GM18867 (cell line): ENCODE results near the gene GSK3B.
"Not testable (repeated sequence)": the region's sequence is repeated elsewhere in the genome, so short reads cannot be mapped to it uniquely, and the experiment has no call there.

Experiments
- ATAC-seq: cut with Tn5 transposase; IDR thresholded peaks from one replicate; pipeline ENCODE4 v1.9.1; 2021; ENCODE audit warnings: mild to moderate bottlenecking, moderate library complexity; ENCODE audit not compliant: unreplicated experiment

The GSK3B gene

DNA sequence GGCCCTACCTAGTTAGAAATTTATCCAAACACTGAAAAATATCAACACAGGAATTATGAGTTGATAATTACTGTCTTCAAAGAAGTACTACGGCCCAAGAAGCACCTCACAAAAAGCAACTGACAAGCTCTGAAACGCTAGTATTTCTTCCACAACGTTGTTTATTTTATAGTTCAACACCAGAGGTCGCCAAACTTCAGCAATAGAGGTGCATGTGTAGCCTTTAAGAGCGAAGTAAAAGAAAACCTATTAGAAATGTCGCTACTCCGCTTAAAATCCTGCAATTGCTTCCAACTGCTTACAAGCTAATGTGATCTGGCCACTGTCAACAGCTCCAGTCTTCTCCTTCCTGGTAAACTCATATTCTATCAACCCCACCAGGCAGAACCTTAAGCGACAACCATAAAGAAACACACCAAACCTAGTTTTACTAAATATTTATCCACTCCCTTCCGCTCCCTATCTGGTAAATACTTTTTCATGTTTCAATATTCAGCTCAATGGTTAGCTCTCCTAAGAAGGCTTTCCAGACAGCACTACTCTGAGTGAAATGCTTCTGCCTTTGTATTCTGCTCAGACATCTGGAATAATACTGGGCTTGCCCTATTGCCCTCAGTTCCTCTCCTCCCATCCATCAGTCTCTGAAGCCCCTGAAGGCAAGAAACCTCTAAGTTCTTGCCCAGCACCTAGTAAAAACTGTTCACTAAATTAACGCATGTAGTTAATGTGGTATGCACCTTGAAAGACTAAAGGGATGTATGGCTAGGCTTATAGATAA, 202.1 kb downstream of the GSK3B start:
- no peak for ATAC-seq

DNA sequence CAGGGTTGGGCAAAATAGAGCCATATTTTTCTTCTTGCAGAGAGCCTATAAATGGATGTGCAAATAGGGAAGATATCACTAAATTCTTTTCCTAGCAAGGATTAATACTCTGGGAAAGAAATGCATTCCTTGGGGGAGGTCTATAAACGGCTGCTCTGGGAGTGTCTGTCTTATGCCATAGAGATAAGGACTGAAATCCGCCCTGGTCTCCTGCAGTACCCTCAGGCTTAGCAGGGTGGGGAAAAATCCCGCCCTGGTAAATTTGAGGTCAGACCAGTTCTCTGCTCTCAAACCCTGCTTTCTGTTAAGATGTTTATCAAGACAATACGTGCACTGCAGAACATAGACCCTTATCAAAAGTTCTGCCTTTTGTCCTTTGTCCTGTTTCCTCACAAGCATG, 205.6 kb downstream of the GSK3B start:
- not testable (repeated sequence) for ATAC-seq

DNA sequence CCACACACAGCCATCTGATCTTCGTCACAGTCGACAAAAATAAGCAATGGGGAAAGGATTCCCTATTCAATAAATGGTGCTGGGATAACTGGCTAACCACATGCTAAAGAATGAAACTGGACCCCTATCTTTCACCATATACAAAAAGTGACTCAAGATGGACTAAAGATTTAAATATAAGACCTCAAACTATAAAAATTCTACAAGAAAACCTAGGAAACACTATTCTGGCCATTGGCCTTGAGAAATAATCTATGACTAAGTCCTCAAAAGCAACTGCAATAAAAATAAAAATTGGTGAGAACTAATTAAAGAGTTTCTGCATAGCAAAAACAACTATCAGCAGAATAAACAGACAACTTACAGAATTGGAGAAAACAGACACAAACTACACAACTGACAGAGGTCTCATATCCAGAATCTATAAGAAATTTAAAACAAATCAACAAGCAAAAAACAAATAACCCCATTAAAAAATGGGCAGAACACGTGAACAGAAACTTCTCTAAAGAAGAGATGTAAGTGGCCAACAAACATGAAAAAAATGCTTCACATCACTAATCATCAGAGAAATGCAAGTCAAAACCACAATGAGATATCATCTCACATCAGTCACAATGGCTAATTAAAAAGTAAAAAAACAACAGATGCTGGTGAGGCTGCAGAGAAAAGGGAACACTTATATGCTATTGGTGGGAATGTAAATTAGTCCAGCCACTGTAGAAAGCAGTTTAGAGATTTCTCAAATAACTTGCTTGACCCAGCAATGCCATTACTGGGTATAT, 208.3 kb downstream of the GSK3B start:
- no peak for ATAC-seq

DNA sequence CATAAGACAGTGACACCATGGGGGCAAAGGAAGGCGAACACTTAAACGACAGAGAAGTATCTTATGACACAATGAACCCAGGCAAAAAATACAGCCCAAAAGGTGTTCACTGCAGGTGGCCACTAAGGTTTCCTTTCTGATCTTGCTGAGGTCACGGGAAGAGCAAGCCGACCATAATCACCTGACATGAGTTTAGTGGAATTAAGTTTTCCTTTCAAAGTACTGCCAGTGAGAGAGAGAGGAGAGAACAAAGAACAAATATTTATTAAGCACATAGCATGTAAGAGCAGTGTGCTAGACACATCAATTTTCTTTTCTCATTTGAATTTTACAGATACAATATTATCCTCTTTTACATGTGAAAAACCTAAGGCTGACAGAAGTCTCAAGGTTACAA, 210.1 kb downstream of the GSK3B start:
- no peak for ATAC-seq

DNA sequence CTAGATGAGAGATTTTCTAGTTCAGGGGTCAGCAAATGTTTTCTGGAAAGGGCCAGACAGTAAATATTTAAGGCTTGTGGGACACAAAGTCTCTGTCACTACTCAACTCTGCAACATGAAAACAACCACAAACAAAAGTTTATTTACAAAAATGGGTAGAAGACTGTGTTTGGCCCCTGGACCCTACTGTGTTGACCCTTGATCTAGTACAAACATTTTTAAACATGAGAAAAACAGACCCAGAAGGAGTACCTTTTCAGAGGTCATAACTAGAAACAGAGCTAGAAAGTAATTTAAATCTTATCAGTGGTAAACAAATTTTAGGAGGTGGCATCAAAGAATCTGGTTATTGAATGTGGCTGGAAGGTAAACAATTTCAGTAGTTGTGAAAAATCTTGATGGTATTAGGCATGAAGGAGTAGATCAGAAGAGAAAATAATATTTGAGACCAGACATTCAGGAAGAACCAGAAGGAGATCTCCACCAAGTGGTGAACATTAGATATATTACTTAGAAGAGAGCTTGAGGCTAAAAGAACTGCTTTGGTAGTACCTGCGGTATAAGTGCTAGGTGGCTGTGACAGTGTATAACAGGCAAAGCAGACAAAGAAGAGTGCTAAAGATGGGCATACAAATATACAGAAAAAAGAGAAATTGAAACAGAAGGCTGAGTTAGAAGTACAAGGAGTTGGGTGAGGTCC, 210.6 kb downstream of the GSK3B start:
- no peak for ATAC-seq

DNA sequence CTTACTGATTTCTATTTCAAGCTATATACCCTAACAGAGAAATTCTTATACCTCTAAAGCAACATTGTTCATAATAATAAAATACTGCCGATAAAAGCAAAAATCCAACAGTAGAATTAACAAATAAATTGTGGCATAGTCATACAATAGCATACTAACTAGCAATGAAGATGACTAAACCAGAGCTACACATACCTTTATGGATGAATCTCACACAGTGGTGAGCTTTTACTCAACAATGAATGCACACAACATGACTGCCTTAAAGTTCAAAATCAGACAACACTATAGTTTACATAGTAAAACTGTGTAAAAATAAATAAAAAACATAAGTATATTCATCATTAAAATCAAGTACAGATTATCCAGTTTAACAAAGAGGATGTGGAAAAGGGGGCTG, 213.3 kb downstream of the GSK3B start:
- ATAC-seq: no peak

DNA sequence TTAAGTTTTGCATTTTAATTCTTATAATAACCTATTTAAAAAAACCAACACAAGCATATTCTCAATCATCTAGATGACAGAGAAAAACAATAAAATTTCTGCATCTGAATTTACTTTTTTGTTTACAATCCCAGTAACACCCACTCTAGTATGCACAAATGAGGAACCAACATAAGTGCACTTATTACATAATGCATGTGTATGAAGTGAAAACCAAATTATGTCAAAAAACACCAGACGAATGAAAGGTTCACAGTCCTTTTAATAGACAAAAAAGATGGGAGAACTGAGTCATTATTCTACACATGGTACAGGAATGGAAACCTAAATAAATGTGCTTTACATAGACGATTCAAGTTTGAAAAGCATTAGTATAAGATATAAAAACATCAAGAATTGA, 220.6 kb downstream of the GSK3B start:
- no peak for ATAC-seq

DNA sequence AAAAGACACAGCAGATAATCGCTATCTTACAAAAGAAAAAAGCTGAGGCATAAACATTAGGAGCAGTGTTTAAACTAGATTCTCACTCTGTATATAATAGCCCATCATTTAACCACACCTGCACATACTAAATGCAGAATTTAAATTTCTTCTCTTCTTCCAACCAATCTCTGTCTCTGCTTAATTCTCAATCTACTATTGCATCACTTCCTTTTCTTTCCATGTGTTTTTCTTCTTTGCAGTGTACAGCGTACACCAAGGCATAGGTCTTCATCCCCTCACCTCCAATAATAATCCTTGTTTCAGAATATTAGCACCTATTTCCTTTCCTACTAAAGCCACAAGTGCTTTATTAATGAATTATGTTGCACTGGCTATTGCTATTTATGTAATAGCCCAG, 221.5 kb downstream of the GSK3B start:
- no peak for ATAC-seq

DNA sequence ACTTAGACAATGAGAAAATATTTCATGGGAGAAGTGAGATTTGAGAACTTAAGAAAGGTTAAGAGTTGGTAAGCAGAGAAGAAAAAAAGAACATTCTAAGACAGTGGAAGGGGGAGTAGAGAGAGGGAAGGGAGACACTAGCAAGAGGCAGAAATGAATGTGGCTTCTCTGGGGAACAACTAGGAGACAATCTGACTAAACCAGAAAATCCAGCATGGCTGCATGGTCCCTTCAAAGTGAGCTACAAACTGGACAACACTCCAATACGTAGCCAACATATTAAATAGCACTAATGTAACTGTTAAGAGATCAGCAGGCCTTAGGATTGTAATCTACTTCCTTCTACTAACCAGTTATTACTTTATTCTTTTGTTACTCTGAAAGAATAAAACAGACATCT, 222.7 kb downstream of the GSK3B start:
- ATAC-seq: no peak

DNA sequence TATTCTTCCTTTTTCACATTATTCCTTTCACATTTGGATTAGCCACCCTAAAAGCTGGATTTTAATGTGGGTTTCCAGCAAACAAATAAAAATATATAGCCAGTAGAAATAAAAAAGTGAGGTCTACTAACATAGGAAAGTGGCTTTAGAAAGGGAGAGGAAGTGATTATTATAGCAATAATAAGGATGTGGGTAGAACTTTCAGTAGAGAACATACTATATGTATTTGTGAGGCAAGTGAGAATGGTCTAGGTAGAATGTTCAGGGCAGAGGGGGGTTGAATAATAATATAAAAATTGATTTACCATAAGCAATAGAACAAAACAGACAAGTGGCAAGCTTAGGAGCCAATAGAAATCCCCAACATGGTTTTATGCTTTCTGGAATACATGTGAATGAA, 223.7 kb downstream of the GSK3B start:
- ATAC-seq: no peak

DNA sequence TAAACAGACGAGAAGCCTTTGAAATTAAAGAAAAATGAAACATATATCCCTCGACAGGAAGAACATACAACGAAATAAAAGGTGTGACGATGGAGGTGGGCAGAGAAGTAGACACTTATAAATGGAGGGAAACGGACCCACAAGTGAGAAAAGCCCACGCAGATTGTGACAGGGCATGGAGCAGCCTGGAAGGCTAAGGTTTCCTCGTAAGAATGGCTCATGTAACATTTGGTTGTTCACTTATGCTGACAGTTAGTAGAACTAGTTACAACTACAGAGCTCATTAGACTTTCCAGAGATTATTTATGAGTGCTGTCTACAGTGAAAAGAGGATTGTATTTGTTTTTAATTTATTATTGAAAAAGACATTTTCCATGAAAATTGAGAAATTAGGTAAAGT, 229.8 kb downstream of the GSK3B start:
- ATAC-seq: no peak

DNA sequence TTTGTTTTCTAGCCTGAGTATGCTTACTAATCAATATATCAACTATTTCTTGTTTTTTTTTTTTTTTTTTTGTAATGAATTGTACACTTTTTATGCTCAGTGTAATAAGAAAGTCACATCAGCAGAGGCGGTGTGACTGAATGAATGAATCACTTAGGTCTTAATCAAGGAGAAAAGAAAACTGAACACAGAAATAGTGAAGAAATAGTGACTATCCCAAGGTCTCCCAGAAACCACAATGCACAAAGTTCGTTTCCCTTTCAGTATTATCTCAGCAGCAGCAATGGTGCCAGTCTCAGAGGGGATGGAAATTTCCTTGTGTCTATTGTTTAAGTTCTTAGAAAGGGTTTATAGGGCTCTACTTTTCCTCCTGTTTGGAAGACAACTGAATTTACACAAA, 231.6 kb downstream of the GSK3B start:
- ATAC-seq: no peak

DNA sequence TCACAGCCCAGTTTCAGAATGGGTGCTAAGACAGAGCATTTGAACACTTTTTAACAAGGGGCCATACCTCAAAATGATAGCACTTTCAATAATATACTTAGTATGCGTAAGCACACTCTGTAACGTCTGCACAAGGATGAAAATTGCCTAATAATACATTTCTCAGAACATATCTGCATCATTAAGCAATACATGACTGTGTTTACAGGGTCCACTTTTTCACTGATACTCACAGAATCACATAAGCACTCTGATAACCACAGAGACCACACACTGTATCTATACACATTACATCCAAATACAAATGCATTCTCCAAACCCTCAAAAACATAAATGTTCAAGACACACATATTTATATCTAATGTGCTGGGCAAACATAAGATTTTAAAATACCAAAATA, 232.6 kb downstream of the GSK3B start:
- no peak for ATAC-seq

DNA sequence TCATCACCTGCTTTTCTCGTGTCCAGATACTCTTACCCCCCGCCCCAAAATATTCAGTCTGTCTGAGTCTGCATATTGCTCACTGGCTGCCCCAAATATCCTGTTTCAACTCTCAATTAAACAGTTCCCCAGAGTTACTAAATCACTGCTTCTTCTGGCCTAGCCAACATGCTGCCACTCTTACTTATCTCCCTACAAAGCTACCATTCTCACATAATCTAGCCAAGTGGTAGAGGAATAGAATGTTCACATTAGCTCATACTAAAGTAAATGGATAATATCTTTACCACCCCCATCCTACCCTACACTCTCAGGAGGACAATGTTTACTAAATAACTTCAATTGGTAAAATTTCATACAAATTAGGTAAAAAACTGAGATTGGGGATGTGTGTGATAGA, 234.5 kb downstream of the GSK3B start:
- ATAC-seq: no peak

DNA sequence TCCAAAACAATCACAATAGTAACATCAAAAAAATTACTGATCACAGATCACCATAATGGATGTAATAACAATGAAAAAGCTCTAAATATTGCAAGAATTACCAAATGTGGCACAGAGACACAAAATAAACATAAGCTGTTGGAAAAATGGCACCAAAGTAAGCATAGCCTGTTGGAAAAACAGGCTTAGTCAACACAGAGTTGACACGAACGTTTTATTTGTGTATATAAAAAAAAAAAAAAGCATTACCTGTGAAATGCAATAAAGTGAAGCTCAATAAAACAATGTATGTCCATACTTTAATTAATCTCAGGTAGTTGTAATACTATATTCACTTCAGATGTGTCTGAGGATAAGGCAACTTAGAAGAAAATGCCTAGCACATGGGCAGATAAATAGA, 235.3 kb downstream of the GSK3B start:
- ATAC-seq: no peak

DNA sequence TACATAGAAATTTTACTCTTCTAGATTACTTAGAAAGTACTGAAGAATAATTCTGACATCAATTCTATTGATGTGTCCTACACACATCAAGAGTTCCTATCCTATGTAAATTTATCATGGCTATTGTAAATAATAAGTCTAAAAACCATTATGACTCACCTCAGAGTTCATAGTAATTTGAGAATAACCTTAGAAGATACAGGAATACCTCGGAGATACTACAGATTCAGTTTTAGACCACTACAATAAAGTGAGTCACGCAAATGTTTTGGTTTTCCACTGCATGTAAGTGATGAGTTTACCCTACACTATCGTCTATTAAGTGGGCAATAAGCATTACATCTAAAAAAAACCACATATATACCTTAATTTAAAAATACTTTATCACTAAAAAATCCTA, 237.6 kb downstream of the GSK3B start:
- ATAC-seq: no peak

DNA sequence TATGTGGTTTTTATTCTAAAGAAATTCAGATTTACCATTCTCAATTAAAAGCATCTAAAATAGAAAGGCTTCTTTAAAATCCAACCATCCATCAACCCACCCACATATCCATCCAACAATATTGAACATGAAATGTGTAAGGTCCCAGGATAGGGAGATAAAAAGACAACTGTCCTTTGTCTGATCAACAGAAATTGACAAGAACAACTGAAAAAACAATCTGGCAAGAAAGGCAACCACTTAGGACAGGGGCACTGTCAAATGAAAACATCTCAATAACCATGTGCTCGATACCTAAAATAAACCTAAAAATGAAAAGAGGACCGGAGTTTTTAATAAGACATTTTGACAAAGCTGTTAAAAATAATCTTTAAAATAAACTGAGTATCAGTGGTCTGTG, 245.1 kb downstream of the GSK3B start:
- ATAC-seq: no peak

DNA sequence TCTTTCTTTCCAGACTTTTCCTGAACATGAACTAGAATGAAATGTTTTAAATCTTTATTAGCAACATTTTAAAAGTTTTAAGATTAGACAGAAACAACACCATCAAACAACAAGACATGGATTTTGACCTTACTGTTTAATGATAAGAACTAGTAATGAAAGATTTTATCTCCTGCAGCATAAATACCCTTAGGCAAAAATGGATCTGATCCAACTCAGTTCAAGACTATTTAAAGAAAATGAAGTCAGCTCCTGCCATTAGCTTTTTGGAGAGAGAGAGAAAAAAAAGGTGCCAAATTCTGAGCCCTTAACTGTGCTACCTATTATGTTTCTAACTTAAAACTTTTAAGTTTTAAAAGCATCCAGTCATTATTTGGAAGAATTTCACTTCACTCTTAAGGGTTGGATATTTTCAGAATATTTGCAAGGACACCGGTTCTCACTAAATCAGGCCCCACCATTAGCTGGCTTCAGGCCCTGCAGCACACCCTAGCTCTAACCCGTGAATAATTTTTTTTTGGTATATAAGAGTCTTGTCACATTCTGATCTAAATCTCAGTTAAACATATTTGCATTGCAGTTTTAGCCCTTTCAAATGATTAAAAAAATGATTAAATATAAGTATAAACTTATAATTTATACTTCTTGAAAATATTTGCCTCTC, 252.3 kb downstream of the GSK3B start:
- ATAC-seq: no peak

DNA sequence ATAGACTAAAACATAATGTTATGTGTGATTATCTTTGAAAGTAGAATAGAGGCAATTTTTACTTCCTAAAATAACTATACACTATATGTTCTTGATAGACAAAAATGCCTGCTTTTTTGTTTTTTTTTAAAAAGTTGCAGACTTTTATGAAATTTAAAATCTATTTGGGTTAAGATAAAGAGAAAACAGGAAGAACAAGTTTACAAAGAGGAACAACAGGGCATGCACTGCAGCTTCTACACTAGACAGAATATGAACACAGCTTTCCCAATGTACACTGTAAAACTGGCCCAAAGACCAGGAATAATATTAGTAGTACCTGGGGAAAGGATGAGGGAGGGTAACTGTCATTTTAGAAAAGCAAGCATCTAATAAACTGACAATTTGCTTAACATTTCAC, 258.7 kb downstream of the GSK3B start:
- no peak for ATAC-seq

DNA sequence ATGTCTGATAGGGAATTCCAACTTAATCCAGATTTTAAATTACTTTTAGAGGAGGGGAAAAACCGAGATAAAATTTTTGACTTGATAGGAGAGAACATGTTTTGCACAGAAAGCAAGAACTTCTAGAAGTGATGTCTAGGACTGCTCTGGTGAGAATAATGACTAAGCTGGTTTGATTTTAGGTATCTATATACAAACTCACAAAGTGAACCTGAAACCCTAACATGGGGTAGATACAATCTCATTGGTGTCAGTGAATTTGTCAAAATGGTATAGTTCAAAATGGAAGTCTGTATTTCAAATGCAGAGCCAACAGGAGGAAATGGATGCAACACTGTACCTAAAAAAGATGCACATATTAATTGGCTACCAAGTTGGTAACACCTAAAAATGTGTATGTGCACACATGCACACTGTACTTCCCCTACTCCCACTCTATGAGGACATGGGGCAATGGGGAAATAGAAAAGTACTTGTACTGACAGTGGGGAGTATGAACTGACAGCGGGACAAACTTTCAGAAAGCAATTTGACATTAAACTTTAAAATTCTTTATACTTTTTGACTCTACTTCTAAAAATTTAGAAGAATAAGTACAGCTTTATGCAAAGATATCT, 259.4 kb downstream of the GSK3B start:
- ATAC-seq: no peak

DNA sequence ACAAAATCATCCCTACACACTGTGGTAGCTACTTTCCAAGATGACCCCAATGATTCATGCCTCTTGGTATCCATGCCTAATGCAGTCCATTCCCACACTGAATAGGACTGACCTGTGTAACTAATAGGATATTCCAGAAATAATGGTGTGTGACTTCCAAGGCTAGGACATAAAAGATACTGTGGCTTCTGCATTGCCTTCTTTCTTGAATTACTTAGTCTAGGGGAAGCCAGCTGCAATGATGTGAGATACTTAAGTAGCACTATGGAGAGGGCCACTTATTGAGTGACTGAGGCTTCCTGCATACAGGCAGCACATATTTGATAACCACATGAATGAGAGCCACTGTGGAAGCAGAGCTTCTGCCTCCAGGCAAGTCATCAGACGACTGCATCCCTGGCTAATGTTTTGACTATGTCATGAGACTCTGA, 262.3 kb downstream of the GSK3B start:
- ATAC-seq: no peak
